ENCODE results near the gene USP36.
"Not testable (repeated sequence)": the region's sequence is repeated elsewhere in the genome, so short reads cannot be mapped to it uniquely, and the experiment has no call there.

Gene USP36

DNA sequence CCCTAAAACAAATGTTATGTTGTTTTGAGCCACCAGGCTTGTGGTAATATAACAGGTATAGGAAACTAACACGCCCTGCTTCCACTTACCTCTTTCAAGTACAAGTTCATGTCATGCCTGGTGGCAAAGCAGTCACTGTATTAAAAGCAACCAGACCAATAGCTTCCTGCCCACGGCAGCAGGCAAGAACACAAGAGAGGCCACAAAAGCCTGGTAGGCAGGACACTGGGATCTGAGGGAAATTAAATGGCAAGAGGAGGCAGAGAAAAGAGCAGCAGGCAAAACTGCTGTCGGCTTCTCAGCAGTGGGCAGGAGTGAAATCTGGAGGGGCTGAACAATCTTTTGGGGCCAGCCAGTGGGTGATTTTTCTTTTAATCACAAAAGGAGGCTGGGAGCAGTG lies 60.8 kb downstream of the USP36 start:
- Histone ChIP-seq H3K9me3 (ENCODE audit: insufficient read depth, low read length) (no peaks in the 10 kb centered on the region), H3K4me3 (ENCODE audit: insufficient read length, low read depth) (no peak overlapping the region), H3K27me3 (ENCODE audit: insufficient read depth, insufficient read length) (no peaks in the 10 kb centered on the region), H3K9ac (ENCODE audit: insufficient read length, low read depth) (peak overlapping the region; percentile 32), H3K4me1 (ENCODE audit: insufficient read depth, insufficient read length) (peaks cover 7% of the 10 kb centered on the region), H3K36me3 (ENCODE audit: insufficient read depth, insufficient read length, low read length) (no peaks in the 10 kb centered on the region)
- no peak for DNase-seq (ENCODE audit: low read depth, low spot score)
- TF ChIP-seq ZNF274 (IDR thresholded peaks at IDR 0.05; ENCODE audit: low read depth, low read length) = no peak
- TF ChIP-seq YY1 (IDR thresholded peaks at IDR 0.05; ENCODE audit: insufficient read depth, insufficient read length) = no peak
- no peak for TF ChIP-seq SUZ12 (IDR thresholded peaks at IDR 0.05; ENCODE audit: extremely low read depth, insufficient read depth, insufficient read length)

DNA sequence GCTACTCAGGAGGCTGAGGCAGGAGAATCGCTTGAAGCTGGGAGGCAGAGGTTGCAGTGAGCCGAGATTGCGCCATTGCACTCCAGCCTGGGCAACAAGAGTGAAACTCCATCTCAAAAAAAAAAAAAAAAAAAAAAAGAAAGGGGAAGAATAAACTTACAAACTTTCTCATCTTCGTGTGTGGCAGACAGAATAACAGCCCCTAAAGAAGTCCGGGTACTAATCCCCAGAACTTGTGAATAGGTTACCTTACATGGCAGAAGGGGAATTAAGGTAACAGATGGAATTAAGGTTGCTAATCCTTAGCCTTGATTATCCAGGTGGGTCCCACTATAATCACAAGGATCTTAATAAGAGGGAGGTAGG lies 61.3 kb downstream of the USP36 start:
- not testable (repeated sequence) for H3K4me3 ChIP-seq (ENCODE audit: insufficient read length, low read depth); H3K36me3 ChIP-seq (ENCODE audit: insufficient read depth, insufficient read length, low read length); H3K9me3 ChIP-seq (ENCODE audit: insufficient read depth, low read length); H3K27me3 ChIP-seq (ENCODE audit: insufficient read depth, insufficient read length); H3K9ac ChIP-seq (ENCODE audit: insufficient read length, low read depth); DNase-seq (ENCODE audit: low read depth, low spot score); H3K4me1 ChIP-seq (ENCODE audit: insufficient read depth, insufficient read length)

DNA sequence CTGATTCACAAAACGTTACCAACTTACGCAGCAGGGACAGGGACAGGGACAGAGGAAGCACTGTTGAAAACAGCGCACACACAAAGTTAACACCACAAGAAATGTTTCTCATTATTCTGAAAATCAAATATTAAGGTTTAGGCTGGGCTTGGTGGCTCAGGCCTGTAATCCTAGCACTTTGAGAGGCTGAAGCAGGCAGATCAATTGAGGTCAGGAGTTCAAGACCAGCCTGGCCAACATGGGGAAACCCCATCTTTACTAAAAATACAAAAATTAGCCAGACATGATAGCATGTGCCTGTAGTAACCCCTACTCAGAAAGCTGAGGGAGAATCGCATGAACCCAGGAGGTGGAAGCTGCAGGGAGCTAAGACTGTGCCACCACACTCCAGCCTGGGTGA lies 62.7 kb downstream of the USP36 start:
- H3K36me3 ChIP-seq (ENCODE audit: insufficient read depth, insufficient read length, low read length) = no peaks in the 10 kb centered on the region
- no peak overlapping the region for H3K4me3 ChIP-seq (ENCODE audit: insufficient read length, low read depth)
- no peaks in the 10 kb centered on the region for H3K9me3 ChIP-seq (ENCODE audit: insufficient read depth, low read length)
- TF ChIP-seq SUZ12 (IDR thresholded peaks at IDR 0.05; ENCODE audit: extremely low read depth, insufficient read depth, insufficient read length) = no peak
- no peak for TF ChIP-seq YY1 (IDR thresholded peaks at IDR 0.05; ENCODE audit: insufficient read depth, insufficient read length)
- no peak for TF ChIP-seq ZNF274 (IDR thresholded peaks at IDR 0.05; ENCODE audit: low read depth, low read length)
- H3K4me1 ChIP-seq (ENCODE audit: insufficient read depth, insufficient read length) = peaks cover 7% of the 10 kb centered on the region
- H3K9ac ChIP-seq (ENCODE audit: insufficient read length, low read depth) = no peak overlapping the region
- H3K27me3 ChIP-seq (ENCODE audit: insufficient read depth, insufficient read length) = no peaks in the 10 kb centered on the region
- DNase-seq (ENCODE audit: low read depth, low spot score) = no peak

DNA sequence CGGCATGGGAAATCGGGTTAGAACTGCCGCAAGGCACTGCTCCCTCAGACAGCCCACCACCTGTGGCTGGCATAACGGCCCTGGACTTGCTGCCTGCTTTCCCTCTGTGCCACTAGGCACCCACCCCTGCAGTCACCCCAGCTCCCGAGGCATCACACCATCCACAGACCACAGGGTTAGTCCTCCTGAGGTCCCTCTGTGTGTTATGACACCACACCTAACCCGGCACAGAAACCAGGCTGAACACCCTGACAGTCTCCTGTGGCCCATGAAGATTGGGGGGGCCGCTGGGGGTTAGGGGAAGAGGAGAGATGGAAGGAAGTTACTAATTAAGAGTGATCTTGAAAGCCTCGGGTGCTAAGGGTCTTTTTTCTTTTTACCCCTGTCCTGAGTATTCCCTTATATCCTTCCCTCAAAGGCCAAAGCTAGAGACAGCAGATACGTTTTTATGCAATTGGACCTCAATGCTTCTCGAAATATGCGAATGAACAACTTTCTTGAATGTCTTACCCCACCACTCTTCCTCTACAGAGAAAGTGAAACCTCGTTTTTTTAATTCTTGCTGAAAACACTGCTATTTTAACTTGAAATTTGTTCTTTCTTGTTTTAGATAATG lies 65.5 kb downstream of the USP36 start:
- Histone ChIP-seq H3K9ac (ENCODE audit: insufficient read length, low read depth) (no peak overlapping the region), H3K27me3 (ENCODE audit: insufficient read depth, insufficient read length) (no peaks in the 10 kb centered on the region), H3K4me1 (ENCODE audit: insufficient read depth, insufficient read length) (peaks cover 3% of the 10 kb centered on the region), H3K9me3 (ENCODE audit: insufficient read depth, low read length) (no peaks in the 10 kb centered on the region), H3K4me3 (ENCODE audit: insufficient read length, low read depth) (no peak overlapping the region), H3K36me3 (ENCODE audit: insufficient read depth, insufficient read length, low read length) (no peaks in the 10 kb centered on the region)
- DNase-seq (ENCODE audit: low read depth, low spot score) = no peak
- TF ChIP-seq SUZ12 (IDR thresholded peaks at IDR 0.05; ENCODE audit: extremely low read depth, insufficient read depth, insufficient read length) (no peak), ZNF274 (IDR thresholded peaks at IDR 0.05; ENCODE audit: low read depth, low read length) (no peak), YY1 (IDR thresholded peaks at IDR 0.05; ENCODE audit: insufficient read depth, insufficient read length) (no peak)

GRCh38 chr17:78774453-78774852 lies 66.2 kb downstream of the USP36 start:
- no peaks in the 10 kb centered on the region for H3K4me1 ChIP-seq (ENCODE audit: insufficient read depth, insufficient read length)
- H3K9ac ChIP-seq (ENCODE audit: insufficient read length, low read depth) = no peak overlapping the region
- DNase-seq (ENCODE audit: low read depth, low spot score) = no peak
- TF ChIP-seq YY1 (IDR thresholded peaks at IDR 0.05; ENCODE audit: insufficient read depth, insufficient read length) (no peak), SUZ12 (IDR thresholded peaks at IDR 0.05; ENCODE audit: extremely low read depth, insufficient read depth, insufficient read length) (no peak), ZNF274 (IDR thresholded peaks at IDR 0.05; ENCODE audit: low read depth, low read length) (no peak)
- no peaks in the 10 kb centered on the region for H3K9me3 ChIP-seq (ENCODE audit: insufficient read depth, low read length)
- no peak overlapping the region for H3K4me3 ChIP-seq (ENCODE audit: insufficient read length, low read depth)
- no peaks in the 10 kb centered on the region for H3K36me3 ChIP-seq (ENCODE audit: insufficient read depth, insufficient read length, low read length)
- no peaks in the 10 kb centered on the region for H3K27me3 ChIP-seq (ENCODE audit: insufficient read depth, insufficient read length)

DNA sequence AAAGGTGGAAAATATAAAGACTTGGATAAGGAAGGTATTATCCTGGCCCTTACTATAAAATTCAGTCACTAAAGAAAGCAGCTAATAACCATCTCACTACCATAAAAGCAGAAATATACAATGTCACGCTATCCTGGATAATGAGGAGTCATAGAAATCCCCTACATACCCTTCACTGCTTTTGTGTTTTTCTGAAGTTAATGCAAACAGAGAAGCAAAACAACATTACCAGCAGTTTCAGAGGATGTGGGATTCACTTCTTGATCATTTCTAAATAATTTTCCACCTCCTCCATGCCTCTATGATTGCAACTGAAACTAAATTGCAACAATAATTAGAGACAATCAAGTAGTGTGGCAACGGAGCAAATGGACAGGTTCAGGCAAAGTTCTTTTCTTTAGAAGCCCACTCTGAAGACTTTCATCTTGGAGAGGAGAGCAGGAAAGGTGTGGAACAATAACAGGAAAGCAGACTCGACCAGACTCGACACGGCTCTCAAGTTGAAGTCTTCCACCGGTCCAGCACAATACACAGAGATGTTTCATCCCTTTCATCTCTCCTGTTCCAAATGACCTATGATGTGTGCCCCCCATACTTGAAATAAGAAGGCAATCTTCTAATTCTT lies 68.7 kb downstream of the USP36 start:
- no peak for TF ChIP-seq SUZ12 (IDR thresholded peaks at IDR 0.05; ENCODE audit: extremely low read depth, insufficient read depth, insufficient read length)
- no peak for TF ChIP-seq ZNF274 (IDR thresholded peaks at IDR 0.05; ENCODE audit: low read depth, low read length)
- no peak for TF ChIP-seq YY1 (IDR thresholded peaks at IDR 0.05; ENCODE audit: insufficient read depth, insufficient read length)
- no peak for DNase-seq (ENCODE audit: low read depth, low spot score)
- H3K4me1 ChIP-seq (ENCODE audit: insufficient read depth, insufficient read length) = no peaks in the 10 kb centered on the region
- no peaks in the 10 kb centered on the region for H3K27me3 ChIP-seq (ENCODE audit: insufficient read depth, insufficient read length)
- H3K9ac ChIP-seq (ENCODE audit: insufficient read length, low read depth) = no peak overlapping the region
- no peak overlapping the region for H3K4me3 ChIP-seq (ENCODE audit: insufficient read length, low read depth)
- H3K9me3 ChIP-seq (ENCODE audit: insufficient read depth, low read length) = no peaks in the 10 kb centered on the region
- no peaks in the 10 kb centered on the region for H3K36me3 ChIP-seq (ENCODE audit: insufficient read depth, insufficient read length, low read length)

DNA sequence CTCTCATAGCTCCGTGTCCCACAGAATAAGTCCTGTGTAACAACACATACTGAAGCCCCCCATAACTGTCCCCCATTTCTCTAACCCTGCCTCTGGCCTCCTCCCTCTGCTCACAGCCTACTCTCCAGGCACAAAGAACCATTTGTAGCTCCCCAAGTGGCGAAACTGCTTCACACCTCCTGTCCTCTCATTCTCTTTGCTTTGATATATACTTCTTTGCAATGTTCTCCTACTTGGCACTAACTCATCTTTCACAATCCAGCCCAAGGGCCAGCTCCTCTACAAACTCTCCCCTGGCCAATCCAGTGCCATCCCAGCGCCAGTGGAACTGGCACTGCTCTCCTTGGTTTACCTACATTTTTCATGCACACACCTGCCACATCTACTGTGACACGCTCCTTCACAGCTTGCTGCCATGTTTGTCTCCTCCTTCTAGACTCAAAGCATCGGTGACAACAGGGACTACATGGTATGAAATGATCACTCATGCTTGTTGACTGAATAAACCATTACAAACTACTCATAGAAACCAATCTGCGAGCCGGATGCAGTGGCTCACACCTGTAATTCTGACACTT lies 71.3 kb downstream of the USP36 start:
- H3K27me3 ChIP-seq (ENCODE audit: insufficient read depth, insufficient read length) = no peaks in the 10 kb centered on the region
- no peak for DNase-seq (ENCODE audit: low read depth, low spot score)
- no peak overlapping the region for H3K4me3 ChIP-seq (ENCODE audit: insufficient read length, low read depth)
- H3K4me1 ChIP-seq (ENCODE audit: insufficient read depth, insufficient read length) = no peaks in the 10 kb centered on the region
- H3K9ac ChIP-seq (ENCODE audit: insufficient read length, low read depth) = no peak overlapping the region
- no peak for TF ChIP-seq SUZ12 (IDR thresholded peaks at IDR 0.05; ENCODE audit: extremely low read depth, insufficient read depth, insufficient read length)
- no peak for TF ChIP-seq ZNF274 (IDR thresholded peaks at IDR 0.05; ENCODE audit: low read depth, low read length)
- no peak for TF ChIP-seq YY1 (IDR thresholded peaks at IDR 0.05; ENCODE audit: insufficient read depth, insufficient read length)
- no peaks in the 10 kb centered on the region for H3K9me3 ChIP-seq (ENCODE audit: insufficient read depth, low read length)
- no peaks in the 10 kb centered on the region for H3K36me3 ChIP-seq (ENCODE audit: insufficient read depth, insufficient read length, low read length)
